Activated CD8-positive, alpha-beta memory T cell treated with anti-CD3 and anti-CD28 coated beads for 48 hours (primary cell): ENCODE results near the gene PKP3.

Source experiments
- DNase-seq, 3 experiments: peaks; one replicate each; pipeline ENCODE4 v3.0.0-alpha.2; 2020; ENCODE audit warnings: low read depth in 2 of 3, low spot score in 2 of 3

PKP3 gene

DNA sequence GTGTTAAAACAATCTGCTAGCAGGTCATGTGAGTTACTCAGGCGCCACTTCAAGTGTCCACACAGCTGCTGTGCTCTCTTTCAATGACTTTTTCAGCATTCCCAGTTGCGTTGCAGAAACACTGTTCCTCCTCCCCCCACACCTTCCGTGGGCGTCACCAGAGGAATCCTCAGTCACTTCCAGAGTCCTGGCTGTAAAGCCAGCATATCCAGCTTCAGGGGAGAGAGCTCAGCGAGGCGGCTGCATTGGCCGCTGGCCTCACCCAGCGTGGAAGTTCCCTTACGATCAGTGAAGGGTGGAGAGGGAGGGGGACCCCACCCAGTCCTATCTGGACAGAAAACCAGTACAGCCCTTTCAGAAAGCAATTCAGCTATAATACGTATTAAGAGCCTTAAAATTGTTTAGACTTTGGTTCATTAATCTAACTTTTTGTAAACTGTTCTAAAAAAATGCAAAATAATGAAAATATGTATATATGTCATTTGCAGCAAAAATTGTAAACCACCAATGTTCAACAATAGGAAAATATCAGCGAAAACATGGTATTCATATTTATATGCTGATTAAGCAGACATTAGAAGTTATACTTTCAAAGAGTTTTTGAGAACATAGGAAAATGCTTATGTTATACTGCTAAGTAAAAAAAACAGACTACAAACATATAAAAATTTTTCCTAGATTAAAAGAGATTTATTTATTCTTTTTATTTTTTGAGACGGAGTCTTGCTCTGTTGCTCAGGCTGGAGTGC, 50.6 kb downstream of the PKP3 start:
- DNase-seq, result no peak

DNA sequence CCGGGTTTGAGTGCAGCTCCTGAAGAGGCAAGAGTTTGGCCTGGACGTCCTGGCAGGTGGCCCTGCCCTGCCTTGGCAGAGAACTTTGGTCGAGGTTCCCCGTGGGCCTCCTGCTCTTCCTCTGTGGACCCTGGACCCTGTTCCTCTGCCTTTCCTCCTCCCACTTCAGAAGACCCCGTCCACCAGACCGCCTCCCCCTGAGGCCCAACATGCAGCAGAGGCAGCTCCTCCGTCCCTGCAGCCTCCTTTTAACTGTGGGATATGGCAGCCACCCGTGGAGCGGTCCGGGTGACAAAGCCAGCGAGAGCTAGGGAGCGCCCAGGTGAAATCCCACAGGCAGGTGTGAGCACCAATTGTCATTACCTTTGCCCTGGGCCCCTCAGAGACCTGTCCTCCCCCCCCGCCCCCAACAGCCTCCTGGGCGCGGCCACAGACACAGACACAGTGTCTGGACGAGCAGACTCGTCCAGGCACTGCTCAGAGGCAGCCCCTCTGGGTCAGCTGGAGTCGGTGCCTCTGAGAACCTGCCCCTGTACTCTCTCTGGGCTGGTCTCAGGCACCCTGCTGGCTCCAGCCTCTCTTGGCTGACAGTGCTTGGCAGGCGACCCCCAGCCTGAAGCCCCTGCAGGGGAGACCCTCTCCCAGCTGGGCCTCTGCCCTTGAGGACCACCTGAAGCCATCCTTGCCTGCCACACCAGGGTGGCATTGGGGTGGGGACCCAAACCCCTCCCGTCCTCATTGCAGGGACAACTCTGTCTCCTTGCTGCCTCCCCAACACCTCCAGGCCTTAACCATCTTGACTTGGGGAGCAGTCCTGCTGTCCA, 52.0 kb downstream of the PKP3 start:
- DNase-seq, result no peak

DNA sequence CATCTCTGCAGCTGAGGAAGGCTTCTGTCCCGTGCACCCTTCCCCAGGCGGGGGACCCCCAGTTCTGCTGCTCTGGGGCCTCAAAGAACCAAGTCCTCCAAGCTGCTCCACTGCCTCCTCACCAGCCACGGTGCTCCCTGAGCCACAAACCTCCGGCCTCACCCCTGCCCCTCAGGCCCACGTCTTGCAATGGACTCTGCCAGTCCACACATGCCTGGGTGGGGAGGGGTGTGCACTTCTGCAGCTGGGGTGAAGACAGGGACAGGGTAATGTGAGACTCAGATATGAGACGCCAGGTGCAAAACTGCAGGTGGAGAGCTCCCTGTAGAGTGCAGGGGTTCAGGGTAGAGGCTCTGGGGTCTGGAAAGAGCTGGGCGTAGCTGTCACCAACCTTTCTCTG, 52.9 kb downstream of the PKP3 start:
- no peak for DNase-seq

DNA sequence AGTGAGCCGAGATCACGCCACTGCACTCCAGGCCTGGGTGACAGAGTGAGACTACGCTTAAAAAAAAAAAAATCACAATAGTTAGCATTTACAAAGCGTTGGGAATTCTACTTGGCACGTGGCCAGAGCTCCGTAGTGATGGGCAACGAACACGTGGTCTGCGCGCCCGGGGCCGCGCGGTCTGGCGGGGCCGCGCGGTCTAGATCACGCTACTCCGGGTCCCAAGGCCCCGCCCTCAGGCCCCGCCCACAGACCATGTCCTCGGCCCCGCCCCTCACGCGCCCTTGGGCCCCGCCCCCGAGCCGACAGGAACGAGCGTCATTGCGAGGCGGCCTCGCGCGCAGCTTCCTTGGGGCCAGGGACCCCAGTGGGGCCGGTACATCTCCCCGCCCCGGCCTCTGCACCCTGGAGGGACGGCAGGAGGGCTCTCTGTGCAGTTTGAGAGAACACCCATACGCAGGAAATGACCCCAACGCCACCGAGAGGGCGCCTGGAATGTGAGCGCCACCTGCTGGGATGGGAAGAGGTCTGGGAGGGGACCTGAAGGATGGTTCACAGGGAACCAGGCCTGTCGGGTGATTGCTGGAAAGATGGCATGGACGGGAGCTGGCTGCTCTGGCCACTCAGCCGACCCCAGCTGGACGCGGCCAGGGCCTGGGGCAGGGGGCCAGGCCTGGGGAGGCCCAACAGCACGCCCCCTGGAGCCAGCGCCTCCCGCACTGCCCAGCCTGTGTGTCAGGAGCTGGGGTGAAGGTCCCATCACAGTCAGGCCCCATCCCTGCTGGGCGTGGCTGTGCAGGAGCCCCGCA, 54.1 kb downstream of the PKP3 start:
- DNase-seq, result peak; percentile 91 to 97 (median 93)

DNA sequence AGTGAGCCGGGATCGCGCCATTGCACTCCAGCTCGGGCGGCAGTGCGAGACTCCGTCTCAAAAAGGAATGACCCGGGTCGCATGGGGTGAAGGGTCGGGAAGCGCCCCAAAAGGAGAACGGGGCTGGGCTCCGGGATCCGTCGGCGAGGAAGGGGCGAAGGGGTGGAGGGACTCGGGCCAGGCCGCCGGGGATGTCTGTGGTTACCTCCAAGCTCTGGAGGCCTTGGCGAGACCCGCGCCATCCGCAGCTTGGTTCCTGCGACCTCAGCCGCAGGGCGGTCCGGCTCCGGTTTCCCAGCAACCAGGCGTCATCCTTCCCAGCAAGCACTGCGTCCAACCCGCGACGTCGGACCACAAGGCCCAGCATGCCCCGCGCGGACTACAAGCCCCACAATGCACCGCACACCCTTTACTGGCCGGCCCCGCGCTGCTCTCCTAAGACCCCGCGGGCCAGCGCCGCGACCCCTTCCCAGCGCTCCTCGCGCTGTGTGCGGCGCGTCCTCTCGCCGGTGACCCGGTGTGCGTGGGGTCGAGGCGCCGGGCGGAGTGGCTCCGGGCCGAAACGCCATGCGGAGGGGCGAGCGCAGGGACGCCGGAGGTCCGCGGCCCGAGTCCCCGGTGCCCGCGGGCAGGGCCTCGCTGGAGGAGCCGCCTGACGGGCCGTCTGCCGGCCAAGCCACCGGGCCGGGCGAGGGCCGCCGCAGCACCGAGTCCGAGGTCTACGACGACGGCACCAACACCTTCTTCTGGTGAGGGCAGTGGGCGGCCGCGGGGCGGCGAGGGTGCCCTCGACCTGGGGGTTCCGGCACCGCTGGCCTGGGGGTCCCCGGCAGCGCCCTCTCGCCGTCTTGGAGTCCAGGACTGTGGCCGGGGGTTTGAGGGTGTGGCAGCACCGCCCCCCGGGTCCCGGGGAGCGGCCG, 56.1 kb downstream of the PKP3 start, which contains the start of gene PTDSS2:
Gene PTDSS2 (plus strand): TSS at position 391 of the 920 bp plus-strand sequence. CDS start 177 bp downstream, at position 568.
- DNase-seq, result peak; percentile 74 to 85 (median 83)

DNA sequence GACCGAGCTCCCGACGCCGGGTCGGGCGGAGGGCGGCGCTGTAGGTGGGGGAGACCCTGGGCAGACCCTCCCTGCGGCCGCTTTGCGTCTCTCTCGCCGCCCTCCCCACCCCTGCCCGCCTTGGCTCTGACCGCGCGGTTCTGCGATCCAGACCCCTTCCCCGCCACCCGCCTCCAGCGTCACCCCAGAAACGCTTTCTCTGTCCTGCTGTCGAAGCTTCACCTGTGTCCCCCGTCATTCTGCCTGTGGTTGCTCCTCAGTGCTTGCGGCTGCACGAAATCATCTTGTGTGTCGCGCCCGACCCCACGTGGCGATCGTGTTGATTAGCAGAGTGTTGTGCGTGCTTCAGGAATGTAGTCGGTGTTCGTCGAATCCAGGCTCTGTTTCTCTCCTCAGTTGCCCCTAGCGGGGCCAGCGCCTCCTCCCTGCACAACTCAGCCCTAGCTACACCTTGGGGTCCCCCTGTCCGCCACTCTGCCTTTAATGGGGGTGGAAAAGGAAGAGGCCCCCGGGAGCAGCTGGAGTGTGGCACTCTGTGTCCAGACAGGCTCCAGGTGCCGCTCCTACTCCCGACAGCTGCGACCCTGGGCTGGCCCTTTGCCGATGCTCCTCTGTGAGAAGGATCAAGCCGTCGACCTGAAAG, 56.9 kb downstream of the PKP3 start:
- DNase-seq, result peak in 2 of 3 experiments; percentile 25 to 44

DNA sequence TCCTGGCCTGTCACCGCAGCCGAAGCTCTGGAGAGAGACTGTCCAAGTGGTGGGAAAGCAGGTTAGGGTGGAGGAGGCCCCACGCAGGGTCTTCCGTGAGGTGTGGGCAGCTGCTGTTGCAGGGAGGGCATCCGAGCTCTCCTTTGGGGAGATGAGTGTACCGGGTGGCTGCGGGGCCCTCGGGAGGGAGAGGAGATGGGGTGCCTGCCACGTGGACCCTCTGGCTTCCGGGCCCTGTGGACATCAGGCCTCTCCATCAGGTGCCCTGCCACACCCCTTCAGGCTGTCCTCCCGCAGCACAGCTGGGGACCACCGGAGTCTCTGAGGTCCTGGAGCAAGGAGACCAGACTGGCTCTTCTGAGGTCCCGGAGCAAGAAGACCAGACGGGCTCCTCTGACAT, 57.7 kb downstream of the PKP3 start:
- no peak for DNase-seq

DNA sequence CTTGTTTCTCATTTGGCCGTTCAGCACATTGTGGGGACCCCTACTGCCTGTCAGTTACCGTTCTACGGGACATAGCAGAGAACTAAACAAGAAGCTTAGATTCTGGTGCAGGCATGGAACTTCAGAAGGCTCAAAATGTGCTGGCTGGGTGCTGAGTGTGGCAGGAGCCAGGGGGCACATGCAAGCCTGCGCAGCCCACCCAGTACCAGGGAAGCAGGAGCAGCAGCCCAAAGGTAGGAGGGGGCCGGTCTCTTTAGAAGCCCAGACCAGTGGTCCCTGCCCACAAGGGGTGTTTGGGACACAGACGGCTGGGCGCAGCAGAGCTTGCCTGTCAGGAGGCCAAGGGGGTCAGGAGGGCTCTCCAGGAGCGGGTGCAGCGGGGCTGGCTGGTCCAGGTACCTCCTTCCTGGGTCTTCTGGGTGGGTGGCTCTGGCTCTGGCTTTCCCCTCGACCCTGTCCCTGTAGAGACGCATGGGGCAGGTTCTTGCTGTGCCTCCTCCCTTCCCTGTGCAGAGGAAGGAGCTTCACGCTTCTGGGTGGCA, 58.3 kb downstream of the PKP3 start:
- DNase-seq, result no peak

DNA sequence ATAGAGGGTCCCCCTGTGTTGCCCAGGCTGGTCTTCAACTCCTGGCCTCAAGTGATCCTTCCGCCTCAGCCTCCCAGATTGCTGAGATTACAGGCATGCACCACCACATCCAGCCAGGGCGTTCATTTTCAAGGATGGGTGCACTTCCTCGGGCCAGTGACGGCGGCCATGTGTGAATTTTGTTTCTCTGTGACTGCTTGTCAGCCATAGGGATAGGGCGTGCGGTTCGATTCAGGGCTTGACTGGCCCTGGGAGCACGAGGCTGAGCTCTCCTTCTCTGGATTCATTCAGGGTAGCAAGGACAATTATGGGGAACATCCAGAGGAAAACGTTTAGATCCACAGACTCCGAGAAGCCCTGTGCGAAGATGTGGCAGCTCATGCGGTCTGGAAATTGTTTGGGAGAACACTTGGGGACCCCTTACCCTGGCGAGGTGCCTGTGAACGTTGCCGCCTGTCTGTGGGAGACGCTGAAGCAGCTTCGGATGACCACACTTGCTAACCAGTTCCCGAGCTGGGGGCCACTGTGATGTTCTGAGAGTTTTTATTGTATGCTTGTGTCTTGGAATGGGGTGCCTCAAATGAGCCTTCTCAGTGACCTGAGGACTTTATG, 59.0 kb downstream of the PKP3 start:
- no peak for DNase-seq

DNA sequence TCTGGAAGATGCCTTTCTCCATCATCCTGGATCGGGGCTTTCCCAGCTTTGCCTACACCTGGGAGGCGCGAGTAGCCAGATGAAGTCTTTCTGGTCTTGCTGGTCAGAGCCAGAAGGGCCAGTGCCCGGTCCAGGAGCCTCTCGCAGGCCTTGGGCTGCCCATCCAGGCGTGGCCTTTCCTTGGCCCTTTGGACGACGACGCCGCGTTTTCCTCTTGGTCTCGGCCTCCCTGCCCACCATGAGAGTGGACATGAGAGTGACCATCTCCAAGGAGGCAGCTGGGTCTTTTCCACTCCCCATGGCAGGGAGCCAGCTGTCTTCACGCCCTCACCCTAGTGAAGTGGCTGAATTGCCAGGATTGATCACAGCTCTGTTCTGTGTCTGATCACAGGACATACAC, 59.6 kb downstream of the PKP3 start:
- no peak for DNase-seq

DNA sequence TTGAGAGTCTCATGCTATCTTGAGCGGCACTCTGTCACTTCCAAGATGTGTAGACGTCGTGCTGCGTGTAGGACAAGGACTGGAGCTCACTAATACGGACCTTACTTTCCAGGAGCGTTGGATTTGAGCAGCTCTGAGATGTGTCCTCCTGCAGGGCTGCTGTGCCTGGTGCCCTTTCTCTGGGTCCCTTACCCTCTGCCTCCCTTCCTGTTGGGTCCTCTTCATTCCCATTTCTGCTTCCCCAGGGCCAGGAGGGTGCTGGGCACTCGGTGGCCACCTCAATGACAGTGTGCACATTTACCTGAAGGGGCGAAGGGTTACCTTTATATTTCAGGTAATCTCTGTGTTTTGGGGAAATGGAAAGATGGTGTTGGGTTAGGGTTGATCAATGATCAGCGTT, 60.0 kb downstream of the PKP3 start:
- DNase-seq, result no peak
